ENCODE data around the gene PPP1R12B.
"Not testable (repeated sequence)": the region's sequence is repeated elsewhere in the genome, so short reads cannot be mapped to it uniquely, and the experiment has no call there.

Gene PPP1R12B

DNA sequence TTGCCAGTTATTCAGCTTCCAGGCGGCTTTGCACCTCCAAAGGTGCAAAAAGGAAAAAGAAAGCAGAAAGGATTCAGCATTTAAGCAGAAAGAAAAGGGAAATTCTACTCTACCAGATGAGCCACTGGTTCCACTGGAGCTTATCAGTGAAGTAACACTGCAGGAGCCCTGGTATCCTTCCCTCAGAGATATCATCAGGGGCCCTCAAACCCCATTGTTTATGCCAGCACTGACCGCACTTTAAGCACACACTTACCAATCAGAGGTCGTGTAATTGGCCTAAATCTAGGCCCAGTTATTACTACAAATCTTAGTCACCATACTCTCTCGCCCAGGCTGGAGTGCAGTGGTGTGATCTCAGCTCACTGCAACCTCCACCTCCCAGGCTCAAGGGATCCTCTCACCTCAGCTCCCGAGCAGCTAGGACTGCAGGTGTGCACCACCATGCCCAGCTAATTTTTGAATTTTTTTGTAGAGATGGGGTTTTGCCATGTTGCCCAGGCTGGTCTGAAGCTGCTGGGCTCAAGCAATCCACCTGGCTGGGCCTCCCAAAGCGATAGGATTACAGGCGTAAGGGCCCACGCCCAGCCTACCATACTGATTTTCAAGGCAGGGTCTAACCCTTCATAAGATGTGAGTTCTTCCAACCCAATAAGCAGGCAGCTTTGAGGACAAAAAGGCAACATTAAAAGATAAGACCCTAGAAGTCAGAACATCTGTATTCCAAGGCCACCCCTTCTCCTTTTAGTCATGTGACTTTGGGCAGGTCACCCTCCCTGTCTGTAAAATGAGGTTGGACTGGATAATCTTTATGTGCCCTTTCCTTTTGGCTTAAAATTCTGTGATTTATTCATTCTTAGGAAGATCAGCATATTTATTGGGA, 236.4 kb downstream of the PPP1R12B start:
- DNase-seq (ENCODE audit: low read depth): no peak

DNA sequence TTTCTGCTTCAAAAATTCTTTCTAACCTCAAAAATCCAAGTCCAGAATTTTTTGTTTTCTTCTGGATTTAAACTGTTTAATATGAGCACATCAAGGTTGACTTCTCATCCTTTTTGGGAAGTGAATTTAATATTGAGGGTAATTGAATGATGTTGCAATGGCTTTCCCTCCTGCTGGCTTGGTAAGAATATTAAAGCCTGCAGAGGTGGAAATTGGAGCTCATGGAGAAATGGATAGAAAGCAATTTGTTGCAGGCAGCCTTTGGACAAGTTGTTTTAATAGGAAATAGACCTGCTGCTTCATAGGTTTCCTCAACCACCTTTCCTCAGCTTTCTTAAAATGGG, 237.1 kb downstream of the PPP1R12B start:
- DNase-seq (ENCODE audit: low read depth): no peak

DNA sequence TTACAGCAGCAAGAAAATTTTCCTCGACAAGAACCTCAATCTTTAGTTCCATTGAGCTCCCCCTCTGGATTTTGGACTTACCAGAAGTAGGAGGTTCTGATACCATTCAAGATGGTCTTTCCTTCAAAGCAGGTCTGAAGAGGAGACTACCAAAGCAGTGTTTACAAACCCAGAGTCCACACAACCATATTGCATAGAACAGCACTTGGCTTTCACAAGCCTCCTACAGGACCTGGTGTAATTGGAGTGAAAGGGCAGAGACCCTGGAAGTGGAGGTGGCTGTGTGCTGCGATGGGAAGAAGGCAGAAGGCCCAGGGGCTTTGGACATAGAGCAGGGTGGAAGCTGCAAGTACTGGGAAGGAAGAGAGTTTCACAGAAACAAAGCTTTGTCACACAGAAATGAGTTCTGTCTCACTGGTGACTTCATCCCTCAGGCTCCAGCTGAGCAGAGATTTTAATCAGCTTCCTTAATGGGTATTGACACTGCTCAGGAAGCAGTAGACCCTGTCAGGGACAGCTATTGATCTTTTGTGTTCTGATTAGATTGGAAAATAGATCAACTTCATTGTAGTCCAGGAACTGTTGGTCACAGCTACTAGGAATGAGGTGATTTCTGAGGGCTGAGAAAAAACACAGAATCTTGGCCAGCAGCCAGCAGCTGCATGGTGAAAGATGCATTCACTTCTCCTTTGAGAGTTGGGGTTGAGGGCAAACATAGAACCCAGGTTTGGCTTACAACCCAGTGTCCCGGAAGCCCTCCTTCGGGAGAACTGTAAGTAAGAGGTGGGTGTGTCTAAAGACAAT, 237.7 kb downstream of the PPP1R12B start:
- no peak for DNase-seq (ENCODE audit: low read depth)

DNA sequence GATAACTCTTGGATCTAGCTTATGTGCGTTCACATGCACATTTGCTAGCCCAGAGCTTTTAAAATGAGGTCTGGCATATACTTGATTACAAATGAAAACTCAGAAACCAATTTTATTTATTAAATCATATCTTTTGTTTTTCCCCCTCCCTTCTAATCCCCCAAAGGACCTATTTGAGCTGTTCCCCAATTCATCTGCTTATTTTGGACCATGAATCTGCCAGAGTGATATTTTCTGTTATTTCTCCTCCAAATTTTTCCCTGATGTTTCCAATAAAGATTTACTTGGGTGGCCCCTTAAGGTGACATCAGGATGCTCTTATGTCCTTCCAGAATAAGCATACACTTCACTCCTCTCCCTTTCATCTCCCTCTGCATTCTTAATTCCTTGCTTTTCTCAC, 238.4 kb downstream of the PPP1R12B start:
- no peak for DNase-seq (ENCODE audit: low read depth)

DNA sequence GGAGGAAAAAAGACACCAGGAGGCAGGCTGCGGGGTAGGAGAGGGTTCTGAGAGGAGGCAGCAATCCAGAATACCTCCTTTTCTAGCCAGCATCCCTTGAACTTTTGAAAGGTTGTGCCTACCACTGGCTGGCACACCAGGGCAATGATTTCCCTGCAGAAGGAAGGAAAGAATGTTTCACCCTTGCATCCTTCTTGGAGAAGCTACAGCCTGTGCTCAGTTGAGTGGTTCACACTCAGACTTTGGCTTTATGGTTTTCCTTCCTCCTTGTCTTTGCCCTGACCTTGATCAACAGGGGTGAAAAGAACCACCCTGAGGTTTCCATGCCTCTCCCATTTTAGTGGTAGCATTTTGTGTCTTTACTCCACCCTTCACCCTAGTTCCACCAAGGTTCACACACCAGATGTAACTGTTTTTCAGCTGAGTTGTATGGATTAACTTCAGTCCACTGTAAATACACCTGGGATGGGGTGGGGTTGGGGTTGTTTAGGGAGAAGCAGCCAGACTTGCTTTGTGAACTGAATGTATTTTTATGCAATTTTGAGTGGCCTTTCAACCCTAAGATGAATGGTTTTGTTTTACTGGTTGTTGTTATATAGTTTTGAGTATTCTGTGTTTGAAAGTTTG, 239.5 kb downstream of the PPP1R12B start:
- DNase-seq (ENCODE audit: low read depth): no peak

DNA sequence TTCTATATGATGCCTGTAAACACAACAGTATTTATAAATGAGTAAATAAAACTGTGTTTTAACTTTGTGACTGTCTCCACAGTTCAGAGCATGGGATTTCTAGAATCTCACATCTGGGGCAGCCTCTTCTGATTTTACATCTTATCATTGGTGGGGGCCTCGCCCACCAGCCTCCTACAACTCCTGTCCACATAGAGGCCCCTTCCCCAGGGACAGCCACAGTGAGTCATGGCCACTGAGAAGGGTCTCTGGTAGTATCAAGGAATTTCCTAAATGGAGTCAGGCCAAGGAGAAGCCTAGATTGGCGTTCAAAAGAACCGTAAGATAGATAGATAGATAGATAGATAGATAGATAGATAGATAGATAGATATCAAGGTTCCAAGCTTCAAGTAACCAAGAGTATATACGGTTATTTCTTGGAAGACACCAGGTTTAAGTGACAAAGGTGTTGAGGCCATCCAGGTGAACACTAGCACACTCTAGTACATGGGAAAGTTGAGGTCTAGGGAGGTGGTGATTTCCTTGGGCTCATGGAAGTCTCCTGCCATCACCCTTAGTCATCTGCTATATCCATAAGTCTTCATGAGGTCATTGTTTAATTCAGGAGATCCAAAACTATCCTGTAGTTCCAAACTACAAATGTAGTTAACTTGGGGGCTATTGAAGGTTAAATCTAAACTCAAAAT, 240.1 kb downstream of the PPP1R12B start:
- DNase-seq (ENCODE audit: low read depth): no peak

DNA sequence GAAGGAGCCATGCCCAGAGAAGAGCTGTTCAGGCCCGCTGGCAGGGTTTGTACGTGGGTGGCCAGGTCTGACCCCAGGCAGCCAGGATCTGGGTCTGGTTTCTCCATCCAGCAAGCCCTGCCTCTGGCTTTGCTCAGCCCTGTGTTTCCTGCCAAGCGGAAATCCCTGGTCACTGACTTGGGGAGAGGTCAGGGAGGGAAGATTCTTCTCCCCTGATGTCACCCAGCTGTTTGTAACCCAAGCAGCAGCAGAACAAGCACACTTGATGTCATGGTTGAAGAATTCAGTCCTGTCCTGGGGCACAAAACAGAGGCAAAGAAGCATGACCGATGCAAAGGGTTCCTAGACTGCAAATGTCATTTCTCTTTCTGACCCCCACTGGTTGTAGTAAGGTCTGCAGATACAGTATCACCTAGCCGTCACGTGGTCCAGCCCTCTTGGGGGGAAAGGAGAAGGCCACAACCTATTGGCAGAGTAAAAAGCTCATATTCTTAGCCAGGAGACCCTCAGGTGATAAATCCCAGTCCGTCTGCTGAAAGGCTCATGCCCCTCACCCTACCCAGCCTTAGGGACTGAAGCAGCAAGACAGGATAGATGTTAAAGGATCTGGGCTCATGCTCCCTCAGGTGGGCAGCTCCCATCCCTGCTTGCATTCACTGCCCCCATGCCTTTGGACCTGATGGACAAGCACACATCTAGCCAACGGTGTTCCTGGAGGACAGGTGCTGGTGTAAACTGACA, 240.9 kb downstream of the PPP1R12B start:
- DNase-seq (ENCODE audit: low read depth): no peak

DNA sequence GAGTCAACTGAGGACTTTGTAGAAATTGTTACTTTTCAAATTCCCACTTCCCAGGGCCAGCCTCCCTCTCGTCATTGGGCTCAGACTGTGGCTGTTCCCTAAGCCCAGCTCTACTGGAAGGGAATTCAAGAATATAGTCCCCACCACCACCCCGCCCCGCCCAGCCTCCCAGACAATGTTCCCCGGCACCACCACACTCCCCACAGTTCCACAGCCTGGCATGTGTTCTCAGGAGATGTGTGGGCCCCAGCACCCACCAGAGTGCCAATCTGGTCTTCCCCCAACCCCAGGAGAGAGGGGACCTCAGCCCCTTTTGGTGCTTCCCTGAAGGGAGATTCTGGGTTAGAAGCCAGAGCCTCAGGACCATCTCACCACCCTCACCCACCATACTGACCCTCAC, 241.6 kb downstream of the PPP1R12B start:
- DNase-seq (ENCODE audit: low read depth): no peak

DNA sequence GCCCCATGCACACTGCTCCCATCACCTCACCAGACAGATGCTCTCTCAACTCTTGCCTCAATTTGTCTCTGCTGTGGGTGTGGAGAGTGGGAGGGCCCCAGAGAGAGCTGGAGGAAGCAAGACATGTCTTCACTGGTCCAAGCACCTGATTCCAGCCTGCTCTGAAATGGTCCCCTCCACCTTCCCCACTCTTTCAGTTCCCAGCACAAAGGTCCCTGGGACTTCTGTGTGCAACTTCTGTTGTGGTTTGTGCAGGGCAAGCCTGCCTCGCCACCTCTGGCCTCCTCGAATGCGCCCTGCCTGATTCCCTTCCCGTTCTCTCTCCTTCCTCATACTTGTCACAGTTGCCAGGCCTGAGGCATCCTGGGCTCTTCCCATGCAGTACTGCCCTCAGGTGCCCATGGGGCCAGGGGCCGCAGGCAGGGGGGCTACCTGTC, 242.5 kb downstream of the PPP1R12B start:
- no peak for DNase-seq (ENCODE audit: low read depth)

DNA sequence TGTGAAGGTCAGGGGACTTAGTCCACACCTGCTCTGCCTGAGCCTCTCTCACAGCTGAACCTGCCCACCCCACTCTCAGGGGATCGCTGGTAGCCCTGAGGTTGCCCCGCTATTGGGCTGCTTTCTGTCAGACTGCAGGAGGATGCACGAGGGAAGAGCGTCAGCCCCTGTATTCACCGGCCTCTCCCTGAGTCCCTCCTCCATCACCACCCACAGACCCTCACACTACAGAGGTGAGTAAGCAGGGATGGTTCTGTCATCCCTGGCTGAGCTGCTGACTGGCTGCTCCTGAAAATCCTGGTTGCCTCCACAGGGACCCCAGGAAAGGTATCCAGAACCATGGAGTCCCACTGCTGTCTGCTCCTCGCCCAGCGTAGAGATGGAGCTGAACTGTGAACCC, 243.0 kb downstream of the PPP1R12B start:
- DNase-seq (ENCODE audit: low read depth): no peak

DNA sequence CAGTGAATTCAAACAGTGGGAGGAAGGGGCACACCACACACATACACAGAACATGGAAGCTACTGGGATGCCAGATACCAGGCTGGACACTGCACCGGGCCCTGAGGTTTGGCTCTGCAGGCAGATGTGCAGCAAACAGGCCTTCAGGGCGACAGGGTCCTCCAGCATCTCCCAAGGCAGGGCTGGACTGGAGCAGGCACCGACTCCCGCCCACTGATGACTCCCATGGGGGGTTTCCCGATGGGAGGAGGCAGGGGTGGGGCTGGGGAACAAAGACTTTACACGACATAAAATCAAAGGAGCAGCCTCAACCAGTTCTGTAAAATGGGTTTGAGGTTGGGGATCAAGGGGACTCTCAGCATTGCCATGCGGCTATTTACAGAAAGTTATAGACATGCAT, 243.6 kb downstream of the PPP1R12B start:
- no peak for DNase-seq (ENCODE audit: low read depth)

DNA sequence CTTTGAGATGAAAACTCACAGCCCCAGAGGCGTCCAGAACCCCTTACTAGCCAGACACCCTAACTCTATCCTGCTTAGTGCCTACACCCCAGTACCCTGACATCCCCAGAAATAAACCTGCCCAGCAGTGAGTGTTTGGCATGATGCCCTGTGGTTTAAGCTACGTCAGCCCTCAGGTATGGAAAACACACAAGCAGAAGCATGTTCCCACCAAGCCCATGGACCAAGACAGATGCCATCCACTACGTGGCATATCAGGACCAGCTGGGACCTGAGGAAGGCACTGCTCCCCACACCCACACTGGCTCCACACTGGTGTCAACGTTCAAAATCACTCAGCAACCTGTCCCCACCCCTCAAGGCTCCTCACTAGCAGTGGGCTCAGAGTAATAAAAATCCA, 245.3 kb downstream of the PPP1R12B start:
- DNase-seq (ENCODE audit: low read depth): no peak

DNA sequence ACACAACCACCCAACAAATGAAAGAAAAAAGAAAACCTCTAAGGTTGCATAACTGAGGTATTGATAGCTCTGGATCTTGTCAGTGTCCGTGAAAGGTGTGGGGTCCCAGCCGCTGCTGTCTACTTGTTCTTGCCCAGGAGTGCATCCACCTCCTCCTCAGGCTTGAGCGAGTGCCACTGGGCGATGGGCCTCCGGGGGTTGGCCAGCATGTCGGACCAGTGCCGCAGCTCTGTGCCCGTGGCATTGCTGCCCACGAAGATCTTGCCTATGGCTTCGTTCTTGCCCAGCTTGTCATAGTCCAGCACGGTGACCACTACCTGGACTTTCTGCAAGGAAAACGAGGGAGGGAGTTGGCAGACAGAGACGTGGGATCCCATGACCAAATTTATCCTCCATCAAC, 248.1 kb downstream of the PPP1R12B start:
- DNase-seq (ENCODE audit: low read depth): no peak

DNA sequence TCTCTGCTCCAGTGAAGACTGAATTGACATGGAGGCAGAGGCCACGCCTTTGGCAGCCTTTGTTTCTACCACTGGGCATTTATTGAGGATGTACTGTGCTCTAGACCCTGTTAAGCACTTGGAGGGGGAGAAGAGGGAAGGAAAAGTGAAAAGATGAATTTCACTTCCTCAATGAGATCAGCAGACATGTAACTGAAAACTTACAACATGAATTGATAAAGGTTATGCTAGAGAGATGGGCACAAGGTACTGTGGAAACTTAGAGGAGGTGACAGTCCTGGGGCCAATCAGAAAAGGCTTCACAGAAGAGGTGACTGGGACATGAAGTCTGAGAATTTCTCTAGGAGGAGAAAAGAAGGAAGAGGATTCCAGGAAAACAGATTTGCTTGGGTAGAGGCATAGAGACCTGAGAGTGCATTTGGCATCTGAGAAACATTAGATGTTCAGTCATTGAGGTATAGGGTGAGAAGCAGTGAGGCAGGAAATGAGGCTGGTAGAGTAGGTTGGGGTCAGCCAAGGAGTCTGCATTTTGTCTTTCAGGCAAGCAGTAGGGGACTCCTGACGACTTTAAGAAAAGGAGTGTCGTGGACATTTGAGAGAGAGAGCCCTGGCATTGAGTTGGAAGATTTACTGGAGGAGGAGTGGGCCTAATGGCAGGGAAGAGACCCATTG, 248.7 kb downstream of the PPP1R12B start:
- no peak for DNase-seq (ENCODE audit: low read depth)

DNA sequence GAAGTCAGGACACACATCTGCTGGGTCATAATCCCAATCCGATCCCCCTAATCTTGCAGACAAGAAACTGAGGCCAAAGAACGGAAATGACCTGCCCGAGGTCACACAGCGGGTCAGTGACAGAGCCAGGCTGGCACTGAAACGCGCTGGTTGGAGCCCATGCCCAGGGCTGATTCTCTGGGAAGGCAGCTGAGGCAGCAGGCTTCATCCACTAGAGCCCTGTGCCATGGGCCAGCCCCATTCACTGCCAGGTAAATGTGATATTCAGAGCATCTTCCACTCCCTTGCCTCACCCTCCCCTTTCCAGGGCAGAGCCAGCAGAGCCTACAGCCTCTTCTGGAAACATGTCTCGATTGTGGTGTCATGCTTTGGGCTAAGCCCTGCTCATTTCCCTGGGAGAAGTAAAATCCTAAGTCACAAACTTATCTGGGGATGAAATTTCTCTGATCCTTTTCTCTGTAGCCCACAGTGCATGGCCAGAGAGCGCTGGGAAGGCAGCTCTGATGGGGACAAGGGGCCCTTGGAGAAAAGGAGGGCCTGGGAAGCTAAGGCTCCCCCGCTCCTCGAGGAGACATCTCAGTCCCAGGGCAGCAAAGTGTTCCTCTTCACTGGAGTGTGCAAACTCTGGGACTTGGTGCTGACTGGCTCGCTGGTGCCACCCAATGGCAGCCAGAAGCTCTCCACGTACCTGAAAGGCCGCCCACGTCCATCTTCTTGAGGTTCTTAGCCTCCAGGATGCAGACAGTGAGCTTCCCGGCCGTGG, 251.4 kb downstream of the PPP1R12B start:
- DNase-seq (ENCODE audit: low read depth): no peak

DNA sequence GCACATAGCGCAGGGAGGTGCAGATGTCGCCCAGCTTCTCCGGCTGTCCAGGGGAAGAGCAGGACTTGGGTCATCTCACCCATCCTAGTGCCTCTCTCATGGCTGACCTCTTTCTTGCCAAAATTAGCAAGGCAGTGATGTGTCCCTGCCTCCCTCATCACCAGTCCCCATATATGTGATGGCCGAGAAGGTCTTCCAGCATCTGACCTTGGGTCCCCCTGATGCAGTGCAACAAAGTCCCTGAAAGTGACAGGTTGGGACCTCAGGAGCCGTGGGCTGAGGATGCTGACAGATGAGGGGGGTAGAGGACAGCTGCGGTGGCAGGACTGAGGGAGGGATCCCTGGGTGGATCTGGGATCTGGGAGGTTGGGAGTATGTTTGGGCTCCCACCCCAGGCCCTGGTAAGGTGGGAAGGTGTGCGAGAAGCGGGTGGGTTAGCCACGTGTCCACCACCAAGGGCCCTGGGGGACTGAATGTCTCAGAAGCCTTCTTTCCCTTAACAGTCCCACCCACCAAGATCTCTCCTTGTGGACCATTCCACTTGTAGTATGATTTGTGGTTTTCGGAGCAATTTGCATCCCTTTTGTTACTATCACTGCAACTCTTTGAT, 252.0 kb downstream of the PPP1R12B start:
- no peak for DNase-seq (ENCODE audit: low read depth)

DNA sequence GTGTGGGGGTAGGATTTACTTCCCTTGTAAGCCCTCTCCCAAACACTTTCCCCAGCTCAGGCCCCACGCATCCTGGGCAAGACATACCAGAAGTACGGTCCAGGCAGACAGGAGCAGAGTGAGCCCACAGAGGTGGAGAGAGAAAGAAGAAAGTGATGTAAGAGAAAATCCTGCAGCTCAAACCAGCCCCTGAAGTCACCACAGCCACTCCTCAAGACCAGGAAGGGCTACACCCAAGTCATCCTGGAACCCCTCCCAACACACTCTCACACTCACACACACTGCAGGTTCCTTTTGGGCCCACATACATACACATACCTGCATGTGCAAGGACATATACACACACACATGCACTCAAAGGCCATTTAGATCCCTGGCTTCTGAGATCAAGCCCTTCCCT, 254.9 kb downstream of the PPP1R12B start:
- DNase-seq (ENCODE audit: low read depth): no peak

DNA sequence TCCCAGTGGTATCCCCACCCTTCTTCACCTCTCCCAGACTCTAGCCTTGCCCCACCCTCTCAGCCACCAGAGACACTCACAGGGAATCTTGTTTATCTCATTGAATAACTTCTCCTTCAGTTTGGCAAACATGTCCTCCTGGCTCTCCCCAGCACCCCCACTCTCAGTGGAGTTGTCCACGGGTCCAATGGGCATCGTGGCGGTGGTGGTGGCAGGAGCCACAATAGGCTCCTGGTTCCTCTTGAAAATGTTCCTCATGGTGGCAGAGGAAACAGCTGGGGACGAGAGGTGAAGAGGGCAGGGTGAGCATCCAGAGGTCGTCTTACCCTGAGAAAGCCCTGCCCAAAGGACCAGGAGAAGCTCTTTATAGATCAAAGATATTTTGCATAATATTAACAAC, 257.0 kb downstream of the PPP1R12B start:
- DNase-seq (ENCODE audit: low read depth): no peak

DNA sequence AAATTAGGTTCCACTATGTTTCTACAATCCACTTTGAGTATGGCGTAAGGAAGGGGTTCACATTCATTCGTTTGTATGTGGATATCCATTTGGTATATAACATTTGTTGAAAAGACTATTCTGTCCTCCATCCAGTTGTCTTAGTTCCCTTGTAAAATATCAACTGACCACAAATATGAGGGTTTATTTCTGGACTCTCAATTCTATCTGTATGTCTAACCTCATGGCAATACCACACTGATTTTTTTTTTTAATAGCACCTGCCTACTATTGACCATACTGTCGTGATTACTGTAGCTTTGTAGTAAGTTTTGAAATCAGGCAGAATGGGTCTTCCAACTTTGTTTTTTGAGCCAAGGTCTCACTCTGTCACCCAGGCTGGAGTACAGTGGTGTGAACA, 263.5 kb downstream of the PPP1R12B start:
- not testable (repeated sequence) for DNase-seq (ENCODE audit: low read depth)

DNA sequence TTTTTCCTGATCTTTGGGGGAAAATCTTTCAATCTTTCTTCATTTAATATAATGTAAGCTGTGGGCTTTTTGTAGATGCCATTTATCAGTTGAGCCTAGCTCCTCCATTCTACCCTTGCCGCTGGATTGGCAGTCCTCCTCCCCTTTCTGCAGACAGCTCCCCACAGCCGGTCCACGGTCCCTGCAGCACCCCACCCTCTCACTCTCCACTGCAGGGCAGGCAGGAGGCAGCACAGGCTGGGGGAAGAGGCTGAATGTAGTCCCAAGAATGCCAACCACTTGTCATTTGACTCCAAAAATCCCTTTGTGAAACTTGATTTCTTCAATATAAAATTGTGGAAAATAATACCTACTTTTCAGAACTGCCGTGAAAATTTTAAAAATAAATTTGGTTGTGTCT, 265.1 kb downstream of the PPP1R12B start:
- no peak for DNase-seq (ENCODE audit: low read depth)
